Thyroid gland (tissue), 4 donors: ENCODE data around the gene AFF2. TPM values are rescaled to one million over a fixed set of nuclear protein-coding genes. Genes with fewer than 3 reads are reported as not detected.

Experiments used
- DNase-seq, 2 donors: peaks; one replicate each; pipeline ENCODE4 v3.0.0-alpha.2; 2019
- H3K27ac ChIP-seq, 3 donors: fragments of 200-600 bp; sonication (generic); 1 replicate in 2 of 3; 2 replicates in 1 of 3; pipeline ENCODE4 v1.5.1; 2016 to 2019; ENCODE audit warnings: mild to moderate bottlenecking in 1 of 3, moderate library complexity in 1 of 3
- H3K27me3 ChIP-seq: fragments of 200-600 bp; sonication (generic); one replicate; pipeline ENCODE4 v1.5.1; 2019
- H3K36me3 ChIP-seq, 2 donors: fragments of 200-600 bp; sonication (generic); one replicate each; pipeline ENCODE4 v1.5.1; 2016 to 2019
- H3K4me1 ChIP-seq, 2 donors: fragments of 200-600 bp; sonication (generic); one replicate each; pipeline ENCODE4 v1.5.1; 2017 to 2019
- H3K4me3 ChIP-seq, 3 donors: fragments of 200-600 bp; sonication (generic); replicated peaks in 1 of 3; 1 replicate in 2 of 3; 2 replicates in 1 of 3; pipeline ENCODE4 v1.5.1; 2016; ENCODE audit warnings: mild to moderate bottlenecking in 1 of 3
- H3K9me3 ChIP-seq: fragments of 200-600 bp; sonication (generic); one replicate; pipeline ENCODE4 v1.5.1; 2017
- POLR2A ChIP-seq, 2 donors: fragments of 450-650 bp; IDR thresholded peaks; one replicate each; pipeline ENCODE4 v1.6.1; 2017; ENCODE audit warnings: antibody characterized with exemption in 2 of 2, mild to moderate bottlenecking in 2 of 2, moderate library complexity in 1 of 2
- WGBS, 2 donors: methylation state at CpG; one replicate each; pipeline ENCODE4 v1.1.5; 2017; 5-methylcytosine and 5-hydroxymethylcytosine counted together
- intact Hi-C: fragments of 100-400 bp; cut with DNase I; formaldehyde crosslinking; loops from one replicate; pipeline ENCODE4 v1.15.1; 2023
- total RNA-seq, 4 donors: library from RNA; depleted of rRNA; stranded (reverse); fragments of >200 nt; gene quantifications; one replicate each; pipeline ENCODE4 v1.2.3, GENCODE V29; 2016
- TF ChIP-seq, protein P1 (sequence below), 6 experiments: fragments of 200-600 bp in 3 of 6; fragments of 450-650 bp in 3 of 6; sonication (generic) in 3 of 6; IDR thresholded peaks; one replicate each; pipeline ENCODE4 v1.5.1; 2016 to 2019; ENCODE audit warnings: antibody characterized with exemption in 6 of 6, mild to moderate bottlenecking in 2 of 6, inconsistent platforms in 1 of 6, moderate library complexity in 1 of 6

Gene AFF2
- total RNA-seq, 4 donors from 2014 or later, result 3.7 to 6.5 (median 4.4) TPM

DNA sequence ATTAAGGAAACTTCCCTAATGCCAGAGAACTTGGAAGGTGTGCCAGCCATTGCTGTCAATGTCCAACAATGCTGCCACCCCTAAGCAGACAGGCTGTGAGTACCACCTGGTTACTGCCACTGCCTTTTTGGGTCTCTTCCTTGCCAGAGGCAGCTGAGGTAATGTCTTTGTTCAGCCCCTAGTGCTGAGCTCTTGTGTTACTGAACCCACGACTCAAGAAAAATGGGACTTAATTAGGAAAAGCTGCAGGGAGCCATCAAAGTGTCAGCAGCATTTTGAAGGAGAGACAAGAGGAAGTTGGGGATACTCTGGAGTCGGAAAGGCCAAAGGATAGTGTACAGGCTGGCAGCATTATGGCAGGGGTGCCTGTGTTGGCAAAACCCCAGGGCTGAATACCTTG is 283.7 kb downstream of the AFF2 start:
- intact Hi-C loops, result no loop called here

DNA sequence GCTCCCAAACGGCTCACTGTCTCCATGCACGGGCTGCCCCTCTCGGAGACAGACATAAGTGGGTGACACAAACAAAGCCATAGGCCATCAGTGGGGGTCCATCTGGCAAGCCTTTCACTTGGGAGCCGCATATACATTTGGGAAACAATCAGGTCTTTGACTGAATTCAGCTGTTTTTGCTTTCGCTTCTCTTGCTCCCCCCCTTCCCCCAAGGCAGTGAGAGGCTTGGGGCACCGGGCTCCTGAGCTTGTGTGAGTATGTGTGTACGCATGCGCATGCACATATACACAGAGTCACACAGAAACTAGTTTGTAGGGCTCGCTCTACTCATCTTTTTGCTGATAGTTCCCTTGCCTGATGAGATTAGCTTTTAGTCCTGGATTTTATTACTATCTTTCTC is 284.4 kb downstream of the AFF2 start:
- H3K4me1 ChIP-seq, result no peaks in the 10 kb centered on the region
- TF ChIP-seq POLR2A (IDR thresholded peaks at IDR 0.05), result no peak
- H3K36me3 ChIP-seq, result no peaks in the 10 kb centered on the region
- DNase-seq, result no peak
- 78 to 86% methylated on average over 9 of the region's 9 CpGs for WGBS, 2 donors
- intact Hi-C loops, result no loop called here
- H3K27me3 ChIP-seq, result no peaks in the 10 kb centered on the region
- H3K27ac ChIP-seq, result no peak overlapping the region
- H3K4me3 ChIP-seq, result no peak overlapping the region
- no peaks in the 10 kb centered on the region for H3K9me3 ChIP-seq

More for the DNA sequence above, 283.7 kb downstream of the AFF2 start:
- Histone ChIP-seq H3K4me3 (no peak overlapping the region), H3K36me3 (no peaks in the 10 kb centered on the region), H3K27ac (no peak overlapping the region), H3K4me1 (no peaks in the 10 kb centered on the region), H3K27me3 (no peaks in the 10 kb centered on the region), H3K9me3 (no peaks in the 10 kb centered on the region)
- no peak for DNase-seq
- TF ChIP-seq, protein P1, sequence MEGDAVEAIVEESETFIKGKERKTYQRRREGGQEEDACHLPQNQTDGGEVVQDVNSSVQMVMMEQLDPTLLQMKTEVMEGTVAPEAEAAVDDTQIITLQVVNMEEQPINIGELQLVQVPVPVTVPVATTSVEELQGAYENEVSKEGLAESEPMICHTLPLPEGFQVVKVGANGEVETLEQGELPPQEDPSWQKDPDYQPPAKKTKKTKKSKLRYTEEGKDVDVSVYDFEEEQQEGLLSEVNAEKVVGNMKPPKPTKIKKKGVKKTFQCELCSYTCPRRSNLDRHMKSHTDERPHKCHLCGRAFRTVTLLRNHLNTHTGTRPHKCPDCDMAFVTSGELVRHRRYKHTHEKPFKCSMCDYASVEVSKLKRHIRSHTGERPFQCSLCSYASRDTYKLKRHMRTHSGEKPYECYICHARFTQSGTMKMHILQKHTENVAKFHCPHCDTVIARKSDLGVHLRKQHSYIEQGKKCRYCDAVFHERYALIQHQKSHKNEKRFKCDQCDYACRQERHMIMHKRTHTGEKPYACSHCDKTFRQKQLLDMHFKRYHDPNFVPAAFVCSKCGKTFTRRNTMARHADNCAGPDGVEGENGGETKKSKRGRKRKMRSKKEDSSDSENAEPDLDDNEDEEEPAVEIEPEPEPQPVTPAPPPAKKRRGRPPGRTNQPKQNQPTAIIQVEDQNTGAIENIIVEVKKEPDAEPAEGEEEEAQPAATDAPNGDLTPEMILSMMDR (IDR thresholded peaks at IDR 0.05), result no peak
- no peak for TF ChIP-seq POLR2A (IDR thresholded peaks at IDR 0.05)
- WGBS, 2 donors, result 72 to 77% methylated on average over 2 of the region's 2 CpGs

- H3K27ac ChIP-seq, result no peak overlapping the region
- H3K36me3 ChIP-seq, result no peaks in the 10 kb centered on the region
- no peak for DNase-seq
- H3K4me3 ChIP-seq, result no peak overlapping the region
- no peaks in the 10 kb centered on the region for H3K9me3 ChIP-seq
- 89 to 90% methylated on average over 1 of the region's 1 CpG for WGBS, 2 donors
- H3K27me3 ChIP-seq, result no peaks in the 10 kb centered on the region
- intact Hi-C loops, result no loop called here
- TF ChIP-seq, protein P1 (IDR thresholded peaks at IDR 0.05), result no peak
- TF ChIP-seq POLR2A (IDR thresholded peaks at IDR 0.05), result no peak
- H3K4me1 ChIP-seq, result no peaks in the 10 kb centered on the region
Measured at GRCh38 chrX:148785256-148785655, 284.8 kb downstream of the AFF2 start.

DNA sequence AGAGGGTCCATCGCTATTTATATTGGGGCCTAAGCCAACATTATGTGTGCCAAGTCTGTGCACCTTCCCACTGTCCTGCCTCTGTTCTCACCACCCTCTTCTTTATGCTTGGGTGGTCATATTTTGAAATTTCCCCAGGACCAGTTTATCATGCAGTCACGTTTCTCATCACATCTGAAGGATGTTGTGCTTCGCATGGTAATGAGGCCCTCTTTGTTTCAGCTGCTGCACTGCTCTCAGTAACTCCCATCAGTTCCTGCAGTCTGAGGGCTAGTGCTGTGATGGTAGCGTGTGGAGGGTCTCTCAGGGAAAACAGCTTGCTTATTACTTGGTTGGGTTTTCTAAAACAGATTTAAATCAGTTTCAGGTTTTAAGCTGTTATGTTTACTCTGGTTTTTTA is 288.0 kb downstream of the AFF2 start:
- Histone ChIP-seq H3K4me1 (no peaks in the 10 kb centered on the region), H3K27me3 (no peaks in the 10 kb centered on the region), H3K27ac (no peak overlapping the region), H3K36me3 (no peaks in the 10 kb centered on the region), H3K9me3 (no peaks in the 10 kb centered on the region), H3K4me3 (no peak overlapping the region)
- TF ChIP-seq POLR2A (IDR thresholded peaks at IDR 0.05), result no peak
- TF ChIP-seq, protein P1 (IDR thresholded peaks at IDR 0.05), result no peak
- no peak for DNase-seq
- intact Hi-C loops, result no loop called here
- whole genome bisulfite sequencing, 2 donors, result 62 to 72% methylated on average over 3 to 4 of the region's 4 CpGs

- no peaks in the 10 kb centered on the region for H3K4me1 ChIP-seq
- no peak overlapping the region for H3K27ac ChIP-seq
- H3K9me3 ChIP-seq, result no peaks in the 10 kb centered on the region
- no peak overlapping the region for H3K4me3 ChIP-seq
- TF ChIP-seq, protein P1 (IDR thresholded peaks at IDR 0.05), result no peak
- TF ChIP-seq POLR2A (IDR thresholded peaks at IDR 0.05), result no peak
- H3K36me3 ChIP-seq, result no peaks in the 10 kb centered on the region
- intact Hi-C loops, result no loop called here
- no peak for DNase-seq
- no peaks in the 10 kb centered on the region for H3K27me3 ChIP-seq
Measured at GRCh38 chrX:148794350-148794749, 293.9 kb downstream of the AFF2 start.
